Measurements from ENCODE around the gene TMEM203.

DNA sequence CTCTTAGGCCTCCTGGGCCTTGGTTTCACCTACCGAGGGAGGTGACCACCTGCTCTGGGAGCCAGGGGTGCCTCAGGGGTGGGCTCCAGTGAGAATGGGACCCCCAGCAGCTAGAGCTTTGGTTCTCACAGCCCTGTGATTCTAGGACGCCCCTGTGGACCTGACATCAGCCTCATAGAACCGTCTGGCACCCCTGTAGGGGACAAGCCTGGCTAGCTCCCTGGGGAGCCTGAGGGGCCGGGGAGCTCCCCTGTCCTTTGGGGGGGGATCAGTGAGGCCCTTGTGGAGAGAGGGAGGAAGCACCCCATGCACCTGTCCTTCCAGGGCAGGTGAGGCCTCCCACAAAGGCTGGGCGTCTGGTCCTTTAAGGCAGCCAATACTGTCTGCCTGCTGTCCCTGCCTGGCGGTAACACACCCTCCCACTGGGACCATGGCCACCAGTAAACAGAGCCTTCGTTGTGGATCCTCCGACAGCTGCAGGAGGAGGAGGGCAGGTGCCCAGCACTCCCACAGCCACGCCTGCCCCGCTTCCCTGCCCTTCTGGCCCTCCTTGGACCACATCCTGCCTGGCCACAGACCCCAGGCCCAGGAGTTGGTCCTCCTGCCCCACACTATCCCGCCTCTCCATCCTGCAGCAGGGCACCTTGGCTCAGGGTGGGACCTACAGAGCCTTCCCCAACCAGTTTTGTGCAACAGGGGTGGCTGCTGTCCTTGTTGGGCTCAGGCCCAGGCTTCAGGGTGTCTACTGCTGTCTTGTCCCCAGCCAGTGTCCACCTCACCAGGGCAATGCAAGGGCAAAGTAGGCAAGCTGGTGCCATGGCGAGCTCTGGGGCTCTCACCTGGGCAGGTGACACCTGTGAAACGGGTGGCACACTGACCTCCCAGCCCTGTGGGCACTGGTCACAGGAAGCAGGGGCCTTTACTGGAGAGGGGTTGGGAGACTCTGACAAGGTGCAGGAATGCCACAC, 32.6 kb upstream of the TMEM203 start:
- TF ChIP-seq, protein P1, sequence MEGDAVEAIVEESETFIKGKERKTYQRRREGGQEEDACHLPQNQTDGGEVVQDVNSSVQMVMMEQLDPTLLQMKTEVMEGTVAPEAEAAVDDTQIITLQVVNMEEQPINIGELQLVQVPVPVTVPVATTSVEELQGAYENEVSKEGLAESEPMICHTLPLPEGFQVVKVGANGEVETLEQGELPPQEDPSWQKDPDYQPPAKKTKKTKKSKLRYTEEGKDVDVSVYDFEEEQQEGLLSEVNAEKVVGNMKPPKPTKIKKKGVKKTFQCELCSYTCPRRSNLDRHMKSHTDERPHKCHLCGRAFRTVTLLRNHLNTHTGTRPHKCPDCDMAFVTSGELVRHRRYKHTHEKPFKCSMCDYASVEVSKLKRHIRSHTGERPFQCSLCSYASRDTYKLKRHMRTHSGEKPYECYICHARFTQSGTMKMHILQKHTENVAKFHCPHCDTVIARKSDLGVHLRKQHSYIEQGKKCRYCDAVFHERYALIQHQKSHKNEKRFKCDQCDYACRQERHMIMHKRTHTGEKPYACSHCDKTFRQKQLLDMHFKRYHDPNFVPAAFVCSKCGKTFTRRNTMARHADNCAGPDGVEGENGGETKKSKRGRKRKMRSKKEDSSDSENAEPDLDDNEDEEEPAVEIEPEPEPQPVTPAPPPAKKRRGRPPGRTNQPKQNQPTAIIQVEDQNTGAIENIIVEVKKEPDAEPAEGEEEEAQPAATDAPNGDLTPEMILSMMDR (conservative IDR thresholded peaks at IDR 0.05; ENCODE audit: low read depth, low read length) = no peak
- TF ChIP-seq RAD21 (IDR thresholded peaks at IDR 0.05; ENCODE audit: low read length) (no peak), POLR2A (IDR thresholded peaks at IDR 0.05; ENCODE audit: low read depth, low read length) (no peak), CHD1 (IDR thresholded peaks at IDR 0.05; ENCODE audit: low read depth, low read length) (no peak), USF2 (IDR thresholded peaks at IDR 0.05; ENCODE audit: low read depth, low read length) (no peak), SMC3 (IDR thresholded peaks at IDR 0.05; ENCODE audit: low read depth, low read length) (no peak), BHLHE40 (IDR thresholded peaks at IDR 0.05; ENCODE audit: low read depth, low read length) (no peak), CEBPB (IDR thresholded peaks at IDR 0.05; ENCODE audit: low read depth, low read length) (no peak), MAFK (IDR thresholded peaks at IDR 0.05; ENCODE audit: low read depth, low read length) (no peak), RFX5 (IDR thresholded peaks at IDR 0.05; ENCODE audit: low read depth, low read length) (no peak)

All from IMR-90 (cell line).